Activated CD8-positive, alpha-beta memory T cell treated with anti-CD3 and anti-CD28 coated beads, Interleukin-2, amount 50 U/mL, for 1 hour (primary cell): ENCODE measurements around the gene PRKCE.
A peak's percentile ranks its signal among the peaks of the same experiment; 100 is the strongest.

Source experiments
- DNase-seq: peaks from one replicate; pipeline ENCODE4 v3.0.0-alpha.2; 2020; ENCODE audit errors: extremely low read depth

PRKCE gene

DNA sequence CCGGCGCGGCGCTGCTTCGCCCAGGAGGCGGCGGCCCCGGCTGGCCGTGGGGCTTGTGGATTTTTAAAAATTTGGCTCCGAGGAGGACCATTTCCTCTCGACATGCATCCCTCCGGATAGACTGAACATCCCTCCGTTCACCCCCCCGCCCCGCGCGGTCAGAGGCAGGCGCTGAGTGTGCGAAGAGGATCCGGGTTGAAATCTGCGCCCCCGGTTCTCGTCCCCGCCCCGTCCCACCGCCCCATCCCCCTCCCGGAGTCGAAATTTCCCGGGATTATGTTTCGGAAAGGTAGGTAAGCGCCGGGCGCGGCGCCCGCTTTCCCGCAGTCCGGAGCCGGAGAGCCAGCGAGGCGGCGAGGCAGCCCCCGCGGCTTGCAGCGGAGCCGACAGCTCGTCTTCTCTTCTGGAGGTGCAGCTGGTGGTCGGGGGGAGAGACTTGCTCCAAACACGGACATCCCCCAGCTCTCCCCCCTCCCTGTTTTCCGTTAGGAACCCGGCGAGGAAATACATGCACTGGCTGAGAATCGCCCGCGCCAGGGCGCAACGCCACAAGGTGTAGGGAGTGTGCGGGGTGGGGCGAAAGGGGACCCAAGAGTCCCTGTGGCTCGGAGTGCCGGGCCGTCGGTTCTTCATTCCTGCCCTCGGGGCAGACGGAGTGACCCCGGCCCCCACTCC, at the start of gene PRKCE:
TSS of gene PRKCE (plus strand) at position 261 of the 675 bp plus-strand sequence.
- DNase-seq = no peak

DNA sequence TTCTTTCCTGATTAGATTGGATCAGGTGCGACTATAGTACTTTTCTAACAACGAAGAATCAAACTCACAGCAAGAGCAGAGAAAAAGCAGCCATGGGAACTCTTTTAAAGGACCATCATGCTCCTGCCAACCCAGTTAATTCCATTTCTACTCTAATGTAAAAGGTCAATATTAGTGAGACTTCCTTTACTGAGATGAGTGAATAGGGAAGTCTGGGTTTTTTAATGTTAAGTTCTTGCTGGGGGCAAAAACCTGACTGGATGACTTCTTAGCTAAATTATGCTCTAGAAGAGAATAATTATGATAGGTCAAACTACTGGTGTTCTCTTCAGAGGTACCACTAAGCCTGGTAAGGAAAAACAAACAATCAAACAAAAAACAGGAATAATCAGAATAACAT, 48.9 kb upstream of the PRKCE start:
- DNase-seq = no peak

DNA sequence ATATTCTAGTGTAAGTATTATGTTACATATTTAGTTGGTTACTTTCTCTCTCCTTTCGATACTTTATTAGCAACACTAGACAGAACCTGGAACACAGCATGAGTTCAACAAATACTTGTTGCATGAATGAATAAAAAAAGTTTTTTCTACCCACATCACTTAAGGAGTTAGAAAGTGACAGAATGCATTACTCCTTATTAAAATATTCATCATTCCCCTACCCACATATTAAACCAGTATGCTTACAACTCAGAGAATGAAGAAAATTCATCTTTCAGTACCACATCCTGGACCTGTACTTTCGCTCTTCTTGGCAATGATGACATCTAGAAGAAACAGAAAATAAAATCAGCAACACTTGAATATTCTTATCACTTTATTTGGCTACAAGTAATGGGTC, 46.4 kb upstream of the PRKCE start:
- DNase-seq = no peak

DNA sequence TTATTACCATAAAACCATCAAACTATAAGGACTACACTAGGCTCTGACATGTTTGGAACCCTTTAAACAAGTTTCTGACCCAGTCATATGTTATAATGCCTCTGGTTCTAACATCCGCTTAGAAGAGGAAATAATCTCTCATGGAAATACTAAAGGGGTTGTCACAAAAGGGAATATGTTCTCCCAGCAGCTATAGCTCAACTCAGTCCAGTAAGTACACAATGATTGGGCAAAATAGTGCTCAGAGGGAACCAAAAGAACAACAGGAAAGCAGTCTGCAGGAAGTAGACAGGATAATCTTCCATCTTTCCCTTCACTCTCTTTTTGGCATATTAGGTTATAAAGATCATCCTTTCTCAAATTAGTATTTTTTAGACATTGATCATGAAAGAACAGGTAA, 44.7 kb upstream of the PRKCE start:
- DNase-seq = no peak

DNA sequence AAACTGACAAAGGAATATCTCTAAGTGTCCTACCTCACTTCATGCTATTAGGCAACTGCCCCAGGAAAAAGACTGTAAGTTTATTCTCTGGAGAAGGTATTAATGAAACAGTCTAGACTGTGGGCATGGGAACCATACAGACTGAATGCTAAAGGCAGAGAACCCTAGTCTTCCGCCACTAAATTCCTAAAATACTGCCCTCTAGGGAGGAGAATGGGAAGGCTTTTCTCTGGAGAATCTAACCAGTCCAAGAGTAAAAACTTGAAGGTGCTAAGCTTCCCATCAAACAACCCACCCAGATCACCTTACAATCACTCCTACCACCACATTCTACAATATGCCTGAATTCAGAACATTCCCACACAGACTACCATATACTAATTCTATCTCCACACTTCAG, 43.8 kb upstream of the PRKCE start:
- no peak for DNase-seq

DNA sequence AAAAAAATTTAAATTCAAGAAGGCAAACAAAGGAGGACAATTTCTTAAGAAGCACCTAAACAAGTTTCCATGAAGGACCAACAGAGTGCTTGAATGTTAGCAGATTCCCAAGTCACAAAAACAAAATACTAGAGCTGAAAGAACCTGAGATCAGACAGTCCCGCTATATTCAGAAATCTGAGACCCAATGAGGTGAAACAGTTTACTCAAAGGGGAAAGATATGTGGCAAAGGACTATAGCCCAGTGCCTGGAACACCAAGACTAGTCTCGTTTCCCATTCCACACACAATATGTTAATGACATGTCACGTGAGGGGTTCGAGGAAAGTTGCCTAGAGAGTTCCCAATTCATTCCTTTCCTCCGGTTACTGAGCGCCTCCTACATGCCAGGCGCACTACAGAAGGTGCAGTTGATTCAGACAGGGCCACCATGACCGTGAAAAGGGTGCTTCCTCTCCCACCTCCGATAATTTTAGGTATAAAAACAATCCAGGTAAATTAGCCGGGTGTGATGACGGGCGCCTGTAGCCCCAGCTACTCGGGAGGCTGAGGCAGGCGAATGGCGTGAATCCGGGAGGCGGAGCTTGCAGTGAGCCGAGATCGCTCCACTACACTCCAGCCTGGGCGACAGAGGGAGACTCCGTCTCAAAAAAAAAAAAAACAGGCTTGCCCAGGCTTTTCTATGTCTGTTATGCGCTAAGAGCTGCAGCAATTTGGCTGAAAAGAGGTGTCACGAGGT, 41.0 kb upstream of the PRKCE start:
- peak; percentile 5 for DNase-seq

DNA sequence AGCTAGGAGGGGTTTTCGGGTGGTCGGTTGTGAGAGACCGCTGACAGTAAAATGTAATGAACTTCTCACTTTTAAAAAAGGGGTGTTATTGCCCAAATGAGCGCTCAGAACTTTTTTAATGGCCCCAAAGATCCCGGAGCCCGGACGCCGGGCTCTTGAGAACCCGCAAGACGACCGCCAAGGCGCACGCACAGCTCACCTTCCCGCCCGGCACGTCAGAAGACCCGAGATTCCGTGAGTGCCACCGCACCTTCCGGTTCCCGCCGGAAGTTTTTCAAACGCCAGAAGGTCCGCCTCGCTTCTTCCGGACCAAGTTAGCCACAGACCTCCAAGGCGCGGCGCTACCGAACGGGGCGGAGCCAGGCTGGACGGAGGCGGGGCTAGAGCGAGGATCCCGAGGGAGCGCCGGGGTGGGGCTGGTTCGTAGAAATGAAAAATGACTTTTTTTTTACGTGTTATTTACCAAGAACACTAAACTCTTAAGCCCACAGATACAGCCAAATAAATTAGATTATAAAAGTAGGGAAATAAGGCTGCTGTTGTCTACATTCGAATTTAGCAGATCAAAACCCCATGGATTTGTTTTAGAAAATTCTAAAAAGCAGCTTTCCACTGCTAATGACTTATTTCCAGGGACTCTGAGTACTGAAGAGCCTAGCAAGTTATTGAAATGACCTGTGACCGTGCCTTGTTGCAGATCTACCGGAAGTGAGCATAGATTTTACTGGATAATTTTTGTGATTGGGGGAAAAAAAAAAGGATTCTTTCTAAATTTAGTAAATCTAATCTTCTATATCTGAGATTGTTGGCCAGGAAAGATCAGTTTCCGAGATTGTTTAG, 40.2 kb upstream of the PRKCE start, which contains the start of gene SRBD1:
TSS of gene SRBD1 (minus strand) at position 248 of the 840 bp plus-strand sequence. CDS start 5,826 bp downstream, outside the sequence.
- peak; percentile 41 for DNase-seq

DNA sequence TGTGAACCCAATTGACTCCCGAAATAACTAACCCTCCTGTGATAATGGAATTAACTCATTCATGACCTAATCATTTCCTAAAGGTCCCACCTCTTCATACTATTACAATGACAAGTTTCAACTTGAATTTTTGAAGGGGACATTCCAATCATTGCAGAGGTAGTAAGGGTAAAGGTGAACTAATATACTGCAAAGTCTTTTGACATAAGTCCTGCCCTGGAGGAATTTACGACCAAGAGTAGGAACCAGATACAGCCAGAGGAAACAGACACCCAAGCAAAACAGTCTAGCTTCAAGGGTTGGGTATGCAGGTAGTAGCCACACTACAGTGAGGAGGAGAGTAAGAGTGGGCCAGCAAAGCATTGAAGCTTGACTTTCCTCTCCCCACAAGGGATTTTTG, 39.2 kb upstream of the PRKCE start:
- DNase-seq = no peak

DNA sequence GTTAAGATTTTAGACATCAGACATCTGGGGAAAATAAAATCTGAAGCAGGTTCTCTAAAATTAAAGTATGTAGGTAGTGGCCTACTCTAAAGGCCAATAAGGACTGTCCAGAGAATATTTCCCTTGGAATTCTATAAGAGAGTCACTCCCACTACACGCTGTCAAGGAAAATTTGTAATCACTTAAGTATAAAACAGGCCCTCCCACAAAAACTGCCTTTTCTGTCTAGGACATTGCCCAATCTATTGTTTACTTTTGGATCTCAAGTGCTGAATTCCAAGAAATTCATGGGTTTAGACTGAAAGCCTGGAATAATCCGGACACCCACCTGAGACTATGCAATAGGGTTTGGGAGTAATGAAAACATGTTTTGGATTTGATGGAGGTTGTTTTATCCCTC, 38.7 kb upstream of the PRKCE start:
- no peak for DNase-seq

DNA sequence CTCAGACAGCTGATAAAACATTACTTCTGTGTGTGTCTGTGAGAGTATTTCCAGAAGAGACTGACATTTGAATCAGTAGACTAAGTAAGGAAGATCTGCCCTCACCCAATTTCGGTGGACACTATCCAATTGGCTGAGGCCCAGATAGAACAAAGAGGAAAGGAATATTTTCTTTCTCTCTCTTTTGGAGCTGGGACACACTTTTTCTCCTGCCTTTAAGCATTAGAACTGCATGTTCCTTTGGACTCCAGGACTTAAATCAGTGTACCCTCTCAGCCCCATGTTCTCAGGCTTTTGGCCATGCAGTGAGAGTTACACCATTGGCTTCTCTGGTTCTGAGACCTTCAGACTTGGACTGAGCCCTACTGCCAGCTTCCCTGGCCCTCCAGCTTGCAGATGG, 37.1 kb upstream of the PRKCE start:
- no peak for DNase-seq

DNA sequence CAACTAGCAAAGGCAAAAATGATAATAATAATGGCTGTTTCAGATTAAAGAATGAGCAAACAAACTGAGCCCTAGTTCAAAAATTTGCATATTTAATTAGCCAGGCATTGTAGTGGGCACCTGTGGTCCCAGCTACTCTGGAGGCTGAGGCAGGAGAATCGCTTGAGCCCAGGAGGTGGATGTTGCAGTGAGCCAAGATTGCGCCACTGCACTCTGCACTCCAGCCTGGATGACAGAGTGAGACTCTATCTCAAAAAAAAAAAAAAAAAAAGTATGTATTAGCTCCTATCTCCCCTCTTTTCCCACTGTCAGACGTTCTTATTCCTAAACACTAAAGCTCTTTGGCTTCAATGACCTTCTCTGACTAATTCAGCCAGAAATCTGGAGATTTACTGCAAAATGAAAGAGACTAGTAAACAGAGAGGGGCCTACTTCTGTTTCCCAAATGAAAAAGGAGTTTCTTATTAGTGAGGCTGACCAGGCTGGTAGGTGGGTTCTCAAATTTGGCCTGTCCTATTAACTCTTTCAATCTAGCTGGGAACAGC, 36.5 kb upstream of the PRKCE start:
- DNase-seq = no peak

DNA sequence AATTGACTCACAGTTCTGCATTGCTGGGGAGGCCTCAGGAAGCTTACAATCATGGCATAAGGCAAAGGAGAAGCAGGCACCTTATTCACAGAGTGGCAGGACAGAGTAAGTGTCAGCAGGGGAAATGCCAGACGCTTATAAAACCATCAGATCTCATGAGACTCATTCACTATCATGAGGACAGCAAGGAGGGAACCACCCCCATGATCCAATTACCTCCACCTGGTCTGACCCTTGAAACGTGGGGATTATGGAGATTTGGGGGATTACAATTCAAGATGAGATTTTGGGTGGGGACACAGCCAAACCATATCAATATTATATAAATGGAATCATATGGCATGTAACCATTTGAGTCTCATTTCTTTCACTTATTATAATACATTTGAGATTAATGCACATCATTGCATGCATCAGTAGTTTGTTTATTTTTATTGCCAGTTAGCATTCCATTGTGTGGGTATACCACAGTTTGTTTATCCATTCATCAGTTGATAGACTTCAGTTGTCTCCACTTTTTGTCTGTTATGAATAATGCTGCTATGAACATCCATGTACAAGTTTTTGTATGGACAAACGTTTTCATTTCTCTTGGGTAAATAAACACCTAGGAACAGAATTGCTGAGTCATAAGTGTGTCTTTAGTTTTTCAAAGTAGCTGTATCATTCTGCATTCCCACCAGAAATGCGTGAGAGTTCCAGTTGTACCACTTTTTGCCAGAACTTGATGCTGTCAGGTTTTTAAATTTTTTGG, 34.6 kb upstream of the PRKCE start:
- DNase-seq = no peak

DNA sequence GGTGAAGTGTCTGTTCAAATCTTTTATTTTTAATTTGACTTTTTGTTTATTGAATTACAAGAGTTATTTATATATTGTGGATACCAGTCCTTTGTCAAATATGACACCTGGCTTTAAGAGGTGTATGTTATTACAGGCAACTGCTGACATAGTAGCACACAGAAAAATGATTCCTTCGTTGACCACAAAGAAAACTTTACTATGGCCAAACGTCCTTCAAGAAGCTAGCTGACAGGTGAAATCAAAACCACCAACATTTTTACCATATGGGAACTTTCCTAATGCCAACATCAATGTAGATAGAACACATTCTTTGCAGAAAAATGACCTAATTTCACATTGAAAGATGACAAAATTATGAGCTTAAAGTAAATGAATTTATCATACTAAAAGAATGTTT, 34.0 kb upstream of the PRKCE start:
- no peak for DNase-seq

DNA sequence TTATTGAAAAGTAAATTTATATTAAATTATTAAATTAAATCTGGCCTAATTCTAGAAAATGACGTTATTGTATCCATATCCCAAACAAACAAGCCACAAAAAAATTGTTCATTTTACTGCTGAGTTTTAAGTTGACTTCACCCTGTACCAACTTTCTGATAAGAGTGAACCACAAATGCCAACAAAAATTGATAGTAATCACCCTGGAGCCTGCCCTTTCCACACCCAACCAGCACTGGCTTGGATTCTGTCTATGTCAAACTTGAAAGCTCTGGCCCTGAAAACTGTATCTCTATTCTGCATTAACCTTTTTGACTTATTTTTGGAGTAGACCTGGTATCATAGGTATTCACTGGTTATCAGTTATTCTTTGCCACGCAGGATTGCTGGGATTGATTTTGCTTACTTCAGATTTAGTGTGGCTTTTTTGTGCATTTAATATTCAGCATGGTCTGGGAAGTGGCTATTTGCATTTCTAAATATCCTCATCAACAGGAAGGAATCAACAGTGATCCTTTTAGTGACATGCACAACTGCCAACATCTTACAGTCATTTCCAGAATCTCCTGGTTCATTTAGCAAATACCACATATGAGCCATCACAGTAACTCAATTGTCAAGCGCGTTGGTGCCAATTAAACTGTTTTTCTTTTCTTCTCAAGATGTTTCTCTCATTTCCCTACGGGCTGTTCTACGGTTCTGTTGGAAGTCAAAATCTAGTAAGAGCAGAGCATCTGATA, 29.0 kb upstream of the PRKCE start:
- DNase-seq = no peak

DNA sequence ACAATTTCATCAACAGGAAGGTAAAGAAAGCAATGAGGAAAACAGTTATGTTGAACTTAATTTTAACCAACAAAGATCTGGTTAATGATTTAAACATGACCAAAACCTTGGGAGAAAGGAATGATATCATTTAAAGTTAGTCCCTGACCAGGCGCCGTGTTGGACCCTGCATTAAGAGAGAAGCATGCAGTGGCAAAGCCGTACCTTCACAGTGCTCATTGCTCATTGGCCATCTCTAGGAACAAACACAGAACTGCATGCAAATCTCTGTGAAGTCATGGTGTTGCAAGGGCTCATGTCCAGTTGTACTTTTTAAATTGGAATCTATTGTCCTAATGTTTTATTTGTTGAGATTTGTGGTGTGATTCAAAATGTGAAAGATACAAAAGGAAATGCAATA, 28.4 kb upstream of the PRKCE start:
- no peak for DNase-seq

DNA sequence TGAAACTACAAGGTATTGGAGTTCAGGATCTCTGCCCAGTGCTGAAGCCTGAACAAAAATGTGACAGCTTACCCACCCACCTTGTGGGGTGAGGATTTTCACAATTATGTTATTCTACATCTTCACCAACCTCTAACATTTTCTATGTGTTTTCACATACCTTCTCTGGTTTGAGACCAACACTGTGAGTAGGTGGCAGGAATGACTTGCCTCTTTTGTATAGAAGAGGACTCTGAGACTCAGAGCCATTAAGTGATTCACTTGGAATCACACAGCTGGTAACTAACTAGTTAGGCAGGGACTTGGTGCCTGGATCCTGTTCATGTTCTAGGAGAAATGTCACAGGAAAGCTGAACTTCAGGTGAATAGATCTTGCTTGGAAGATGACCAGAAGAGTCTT, 25.7 kb upstream of the PRKCE start:
- DNase-seq = no peak

DNA sequence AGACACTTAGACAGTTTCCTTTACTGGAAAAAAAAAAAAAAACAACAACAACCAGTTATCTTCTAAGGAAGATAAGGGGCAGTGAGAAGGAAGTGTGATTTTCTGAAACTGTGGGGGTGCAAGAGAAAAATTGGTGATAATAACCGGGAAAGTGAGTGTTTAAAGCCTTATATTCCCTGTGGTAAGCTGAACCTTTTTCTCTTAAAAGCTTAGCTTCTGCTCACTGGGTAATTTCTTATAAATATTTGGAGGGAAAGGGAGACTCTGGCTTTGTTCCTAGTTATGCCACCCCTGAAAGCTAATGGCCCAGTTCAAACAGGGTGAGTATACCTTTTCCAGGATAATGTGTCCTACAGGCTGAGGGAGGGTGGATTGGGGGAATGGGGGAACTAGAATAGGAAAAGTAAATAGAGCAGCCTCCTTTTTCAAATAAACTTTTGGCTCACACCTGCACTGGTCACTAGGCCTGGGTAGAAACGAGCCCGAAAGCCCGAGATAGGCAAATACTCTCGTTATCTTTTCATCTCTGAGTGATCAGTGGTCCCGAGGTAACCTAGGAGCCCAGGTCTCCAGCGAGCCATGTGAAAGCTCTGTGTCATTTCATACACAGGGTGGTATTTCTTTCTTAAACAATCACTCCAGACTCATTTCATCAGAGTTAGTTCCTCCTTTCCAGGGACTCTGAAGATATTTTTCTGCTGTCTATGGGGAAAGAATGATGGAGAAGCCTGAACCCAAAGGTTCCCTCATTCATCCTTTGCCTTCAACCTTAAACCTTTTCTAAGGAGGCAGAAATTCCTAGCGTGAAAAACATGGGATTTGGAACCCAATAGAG, 24.9 kb upstream of the PRKCE start:
- DNase-seq = no peak

DNA sequence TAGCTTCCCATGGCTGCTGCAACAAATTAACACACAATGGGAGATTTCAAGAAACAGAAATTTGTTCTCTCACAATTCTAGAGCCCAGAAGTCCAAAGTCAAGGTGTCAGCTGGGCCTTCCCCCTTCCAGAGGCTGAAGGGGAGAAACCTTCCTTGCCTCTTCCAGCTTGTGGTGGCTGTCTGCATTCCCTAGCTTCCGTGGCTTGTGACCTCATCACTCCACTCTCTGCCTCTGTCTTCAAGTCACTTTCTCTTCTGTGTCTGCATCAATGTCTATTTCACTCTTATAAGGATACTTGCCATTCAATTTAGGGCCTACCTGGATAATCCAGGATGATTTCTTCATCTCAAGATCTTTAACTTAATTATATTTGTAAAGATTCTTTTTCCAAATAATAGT, 23.6 kb upstream of the PRKCE start:
- no peak for DNase-seq

DNA sequence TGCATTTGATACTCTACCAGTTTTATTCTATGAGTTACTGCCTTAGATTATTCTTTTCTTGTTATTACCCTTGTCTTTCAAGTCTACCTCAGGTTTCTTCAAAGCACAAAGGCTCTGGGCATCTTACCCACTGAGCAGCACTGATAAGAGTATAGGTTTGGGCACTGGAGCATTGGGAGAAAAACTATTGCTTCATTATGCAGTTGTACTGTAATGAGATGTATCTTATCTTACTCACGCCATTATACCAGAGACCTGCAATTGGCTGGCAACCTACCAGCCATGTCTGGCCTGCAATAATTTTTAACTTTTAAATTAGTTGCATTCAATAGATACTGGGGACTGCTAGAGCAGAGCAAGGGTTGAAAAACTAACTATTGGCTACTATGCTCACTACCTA, 21.5 kb upstream of the PRKCE start:
- DNase-seq = no peak

DNA sequence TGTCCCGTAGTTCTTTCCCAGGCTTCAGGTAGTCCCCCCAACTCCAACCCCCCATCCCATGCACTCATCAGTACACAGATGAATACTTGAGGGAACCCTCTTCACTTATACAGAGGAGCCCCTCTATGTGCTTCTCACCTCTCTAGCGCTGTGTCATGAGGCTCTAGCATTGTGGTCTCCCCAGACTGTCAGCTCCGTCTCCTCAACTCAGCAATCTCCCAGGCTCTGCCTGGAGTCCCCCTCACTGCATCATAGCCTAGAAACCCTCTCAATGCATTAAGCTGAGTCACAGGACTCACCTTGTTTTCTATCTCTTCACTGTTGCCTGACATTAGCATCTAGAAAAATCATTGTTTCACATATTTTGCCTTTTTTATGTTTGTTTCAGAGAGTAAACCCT, 20.2 kb upstream of the PRKCE start:
- no peak for DNase-seq
